HUDEP-2 (cell line): Measurements from ENCODE around the gene KTN1.

Source experiments
- DNase-seq, 76 experiments: peaks; one replicate each; lab custom pipeline; 2025; ENCODE audit not compliant: unreplicated experiment in 76 of 76; lab: John Stamatoyannopoulos, UW

Gene KTN1

GRCh38 chr14:55667801-55668200, 87.8 kb downstream of the KTN1 start:
- peak in 4 of 76 experiments; percentile 4 to 38 (median 13) for DNase-seq

- DNase-seq: no peak
Measured at GRCh38 chr14:55671641-55672040, 91.6 kb downstream of the KTN1 start.

DNA sequence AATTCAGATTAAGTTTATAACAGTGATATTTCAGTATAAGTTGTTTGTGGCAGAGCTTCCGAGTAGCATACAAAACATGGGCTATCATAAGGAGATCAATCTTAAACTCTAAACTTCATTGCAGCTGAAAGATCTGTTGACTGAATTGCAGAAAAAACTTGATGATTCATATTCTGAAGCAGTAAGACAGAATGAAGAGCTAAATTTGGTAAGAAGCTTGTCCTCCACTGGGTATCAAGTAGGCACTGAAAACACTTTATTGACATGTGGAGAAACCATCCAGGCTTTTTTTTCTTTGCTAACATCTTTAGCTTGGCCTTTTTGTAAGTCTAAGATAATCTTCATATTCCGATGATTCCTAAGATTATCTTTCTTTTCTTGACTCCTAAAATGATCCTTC, 93.0 kb downstream of the KTN1 start:
- DNase-seq: no peak

GRCh38 chr14:55681096-55681495, 101.1 kb downstream of the KTN1 start:
- no peak for DNase-seq

- DNase-seq: no peak
Measured at GRCh38 chr14:55684956-55685584, 105.1 kb downstream of the KTN1 start.

DNA sequence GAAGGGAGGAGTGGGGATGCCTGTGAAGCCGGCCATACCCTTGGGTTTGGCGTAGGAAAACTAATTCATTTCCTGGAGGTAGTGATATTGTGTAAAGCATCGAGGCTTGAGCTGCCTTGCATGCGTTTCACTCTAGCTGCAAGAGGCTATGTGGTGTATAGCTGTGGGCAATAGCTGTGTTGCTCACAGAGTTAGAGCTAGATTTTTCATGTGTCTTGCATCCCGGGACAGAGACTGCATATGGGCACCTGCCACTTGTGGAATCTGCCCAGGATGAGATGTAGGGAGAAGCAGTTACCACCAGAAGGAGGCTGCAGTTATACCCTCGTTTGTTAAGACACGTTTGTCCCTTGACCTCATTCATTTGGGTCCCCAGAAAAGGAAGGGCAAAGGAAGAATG, 106.7 kb downstream of the KTN1 start:
- no peak for DNase-seq

GRCh38 chr14:55688566-55688965, 108.6 kb downstream of the KTN1 start:
- no peak for DNase-seq

- no peak for DNase-seq
Measured at GRCh38 chr14:55689981-55690871, 110.2 kb downstream of the KTN1 start.

GRCh38 chr14:55691659-55692058, 111.7 kb downstream of the KTN1 start:
- DNase-seq: no peak

- no peak for DNase-seq
Measured at GRCh38 chr14:55693904-55694303, 113.9 kb downstream of the KTN1 start.

- no peak for DNase-seq
Measured at GRCh38 chr14:55697414-55697861, 117.4 kb downstream of the KTN1 start.

DNA sequence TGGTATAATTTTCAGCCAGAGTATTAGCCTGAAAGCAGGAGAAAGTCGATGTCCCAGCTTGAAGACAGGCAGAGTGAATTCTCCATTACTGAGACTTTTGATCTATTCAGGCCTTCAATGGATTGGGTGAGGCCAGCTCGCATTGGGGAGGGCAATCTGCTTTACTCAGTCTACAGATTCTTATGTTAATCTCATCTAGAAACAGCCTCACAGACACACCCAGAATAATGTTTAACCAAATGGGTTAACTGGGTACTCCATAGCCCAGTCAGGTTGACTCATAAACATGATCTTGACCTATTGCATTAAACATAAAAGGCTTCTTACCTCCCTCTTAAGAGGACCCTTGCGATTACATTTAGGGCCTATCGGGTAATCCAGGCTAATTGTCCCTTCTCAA, 118.0 kb downstream of the KTN1 start:
- no peak for DNase-seq

GRCh38 chr14:55699131-55700057, 119.4 kb downstream of the KTN1 start:
- no peak for DNase-seq

DNA sequence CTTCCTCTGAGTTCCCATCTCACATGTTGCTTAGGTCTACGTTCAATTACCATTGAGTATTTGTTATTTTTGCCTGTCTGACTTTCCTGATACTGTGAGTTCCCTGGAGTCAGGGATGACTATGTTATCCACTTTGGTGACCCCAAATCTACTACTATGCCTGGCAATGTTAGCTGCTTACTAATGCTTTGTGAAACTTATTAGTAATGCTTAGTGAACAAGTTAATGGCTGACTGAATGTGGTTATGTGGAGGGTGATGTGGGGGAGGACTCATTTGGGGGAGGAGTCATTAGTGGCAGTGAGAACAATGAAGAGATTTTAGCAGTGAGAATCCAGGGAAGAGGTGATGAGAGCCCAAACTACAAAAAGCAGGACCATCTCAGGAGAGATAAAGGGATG, 121.6 kb downstream of the KTN1 start:
- no peak for DNase-seq

GRCh38 chr14:55702511-55702910, 122.5 kb downstream of the KTN1 start:
- DNase-seq: no peak

- DNase-seq: no peak
Measured at GRCh38 chr14:55704654-55705053, 124.6 kb downstream of the KTN1 start.

DNA sequence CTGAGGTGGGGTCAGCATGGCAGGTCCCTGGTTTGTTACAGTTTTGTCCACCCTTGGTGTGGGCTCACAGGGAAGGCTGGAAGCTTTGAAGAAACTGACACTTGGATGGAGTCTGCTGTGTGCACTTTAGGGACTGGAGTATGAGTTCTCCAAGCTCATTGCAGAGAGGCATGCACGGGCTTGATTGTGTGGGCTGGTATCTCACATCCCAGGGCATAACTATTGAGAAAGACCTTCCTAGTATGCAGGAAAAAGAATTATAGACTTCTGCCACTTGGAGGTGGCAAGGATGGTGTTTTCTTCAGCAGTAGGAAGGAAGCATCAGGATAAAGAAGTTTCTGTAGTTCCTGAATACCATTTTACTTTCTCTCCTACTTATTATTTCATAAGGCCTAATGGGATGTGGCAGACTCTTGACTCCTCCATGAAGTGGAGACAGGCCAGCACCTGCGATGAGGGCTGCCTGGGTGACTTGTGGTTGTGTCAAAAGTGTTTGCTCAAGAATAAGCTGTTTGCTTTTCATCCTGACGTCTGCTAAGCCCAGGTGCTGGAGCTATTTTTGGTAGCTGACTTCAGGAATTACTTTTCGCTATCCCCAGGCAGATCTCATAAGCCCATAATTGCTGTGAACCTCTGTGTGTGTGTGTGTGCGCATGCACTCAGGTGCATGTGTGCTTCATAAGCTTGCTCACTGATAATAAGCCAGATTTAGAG, 125.8 kb downstream of the KTN1 start:
- no peak for DNase-seq

- no peak for DNase-seq
Measured at GRCh38 chr14:55706365-55706684, 126.3 kb downstream of the KTN1 start.

- DNase-seq: no peak
Measured at GRCh38 chr14:55706893-55707292, 126.9 kb downstream of the KTN1 start.

- peak in 9 of 76 experiments; percentile 2 to 25 (median 11) for DNase-seq
Measured at GRCh38 chr14:55707365-55707804, 127.4 kb downstream of the KTN1 start.
